HEK293 (cell line): ENCODE data around the gene PRKD1.

Experiments
- TRIM28 ChIP-seq: IDR thresholded peaks from 2 replicates; pipeline ENCODE4 v1.6.1; 2011; ENCODE audit warnings: low read length, control low read depth, borderline replicate concordance
- ZNF132 ChIP-seq: fragments of 450-650 bp; formaldehyde crosslinking; IDR thresholded peaks from 2 replicates; pipeline ENCODE4 v1.5.1; 2017; ENCODE audit warnings: missing biosample characterization, missing genetic modification characterization, borderline replicate concordance
- ZNF2 ChIP-seq: fragments of 450-650 bp; formaldehyde crosslinking; IDR thresholded peaks from 2 replicates; pipeline ENCODE4 v1.5.1; 2016; ENCODE audit warnings: missing biosample characterization, missing genetic modification characterization
- ZNF660 ChIP-seq: fragments of 450-650 bp; IDR thresholded peaks from 2 replicates; pipeline ENCODE4 v1.5.1; 2018; ENCODE audit warnings: missing biosample characterization, mild to moderate bottlenecking, missing genetic modification characterization
- ZNF768 ChIP-seq: fragments of 450-650 bp; formaldehyde crosslinking; IDR thresholded peaks from 2 replicates; pipeline ENCODE4 v1.5.1; 2018; ENCODE audit warnings: missing biosample characterization, mild to moderate bottlenecking, missing genetic modification characterization
- ZSCAN30 ChIP-seq: fragments of 450-650 bp; IDR thresholded peaks from 2 replicates; pipeline ENCODE4 v1.5.1; 2018; ENCODE audit warnings: missing biosample characterization, mild to moderate bottlenecking, missing genetic modification characterization, moderate library complexity
- TF ChIP-seq, protein P1 (sequence below): fragments of 450-650 bp; formaldehyde crosslinking; IDR thresholded peaks from 2 replicates; pipeline ENCODE4 v1.5.1; 2016; ENCODE audit warnings: missing biosample characterization, missing genetic modification characterization
- TF ChIP-seq, protein P2 (sequence below): fragments of 450-650 bp; formaldehyde crosslinking; IDR thresholded peaks from 2 replicates; pipeline ENCODE4 v1.5.1; 2017; ENCODE audit warnings: missing biosample characterization, mild to moderate bottlenecking, missing genetic modification characterization, moderate library complexity
- TF ChIP-seq, protein P3 (sequence below): fragments of 450-650 bp; formaldehyde crosslinking; IDR thresholded peaks from 2 replicates; pipeline ENCODE4 v1.5.1; 2016; ENCODE audit warnings: missing biosample characterization, missing genetic modification characterization

DNA sequence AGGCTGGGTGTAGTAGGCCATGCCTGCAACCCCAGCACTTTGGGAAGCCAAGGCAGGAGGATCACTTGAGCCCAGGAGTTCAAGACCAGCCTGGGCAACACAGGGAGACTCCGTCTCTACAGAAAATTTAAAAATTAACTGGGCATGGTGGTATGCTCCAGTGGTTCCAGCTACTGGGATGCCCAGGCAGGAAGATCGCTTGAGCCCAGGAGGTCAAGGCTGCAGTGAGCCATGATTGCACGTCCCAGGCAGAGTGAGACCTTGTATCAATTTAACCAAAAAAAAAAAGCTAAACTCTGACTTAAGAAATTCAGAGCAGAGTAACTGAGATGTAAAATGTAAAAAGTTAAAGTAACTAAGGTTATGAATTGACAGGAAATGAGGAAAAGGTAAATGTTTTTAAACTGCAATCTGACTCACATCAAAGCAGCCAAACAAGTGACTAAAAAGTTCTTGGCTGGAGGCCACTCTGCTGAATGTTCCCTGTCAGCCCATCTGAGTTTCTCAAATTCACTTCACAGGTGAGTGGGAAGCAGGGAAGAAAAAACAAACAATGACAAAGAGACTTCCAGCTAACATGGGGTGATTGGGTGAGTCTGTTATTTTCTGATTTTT lies 21.3 kb downstream of the PRKD1 start:
- TF ChIP-seq ZSCAN30 (no peak), ZNF2 (no peak), ZNF768 (tag by site-specific recombination) (no peak), TRIM28 (no peak), ZNF660 (tag by site-specific recombination) (no peak), ZNF132 (tag by site-specific recombination) (no peak)
- TF ChIP-seq, protein P1, sequence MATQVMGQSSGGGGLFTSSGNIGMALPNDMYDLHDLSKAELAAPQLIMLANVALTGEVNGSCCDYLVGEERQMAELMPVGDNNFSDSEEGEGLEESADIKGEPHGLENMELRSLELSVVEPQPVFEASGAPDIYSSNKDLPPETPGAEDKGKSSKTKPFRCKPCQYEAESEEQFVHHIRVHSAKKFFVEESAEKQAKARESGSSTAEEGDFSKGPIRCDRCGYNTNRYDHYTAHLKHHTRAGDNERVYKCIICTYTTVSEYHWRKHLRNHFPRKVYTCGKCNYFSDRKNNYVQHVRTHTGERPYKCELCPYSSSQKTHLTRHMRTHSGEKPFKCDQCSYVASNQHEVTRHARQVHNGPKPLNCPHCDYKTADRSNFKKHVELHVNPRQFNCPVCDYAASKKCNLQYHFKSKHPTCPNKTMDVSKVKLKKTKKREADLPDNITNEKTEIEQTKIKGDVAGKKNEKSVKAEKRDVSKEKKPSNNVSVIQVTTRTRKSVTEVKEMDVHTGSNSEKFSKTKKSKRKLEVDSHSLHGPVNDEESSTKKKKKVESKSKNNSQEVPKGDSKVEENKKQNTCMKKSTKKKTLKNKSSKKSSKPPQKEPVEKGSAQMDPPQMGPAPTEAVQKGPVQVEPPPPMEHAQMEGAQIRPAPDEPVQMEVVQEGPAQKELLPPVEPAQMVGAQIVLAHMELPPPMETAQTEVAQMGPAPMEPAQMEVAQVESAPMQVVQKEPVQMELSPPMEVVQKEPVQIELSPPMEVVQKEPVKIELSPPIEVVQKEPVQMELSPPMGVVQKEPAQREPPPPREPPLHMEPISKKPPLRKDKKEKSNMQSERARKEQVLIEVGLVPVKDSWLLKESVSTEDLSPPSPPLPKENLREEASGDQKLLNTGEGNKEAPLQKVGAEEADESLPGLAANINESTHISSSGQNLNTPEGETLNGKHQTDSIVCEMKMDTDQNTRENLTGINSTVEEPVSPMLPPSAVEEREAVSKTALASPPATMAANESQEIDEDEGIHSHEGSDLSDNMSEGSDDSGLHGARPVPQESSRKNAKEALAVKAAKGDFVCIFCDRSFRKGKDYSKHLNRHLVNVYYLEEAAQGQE (tag by site-specific recombination): no peak
- TF ChIP-seq, protein P2, sequence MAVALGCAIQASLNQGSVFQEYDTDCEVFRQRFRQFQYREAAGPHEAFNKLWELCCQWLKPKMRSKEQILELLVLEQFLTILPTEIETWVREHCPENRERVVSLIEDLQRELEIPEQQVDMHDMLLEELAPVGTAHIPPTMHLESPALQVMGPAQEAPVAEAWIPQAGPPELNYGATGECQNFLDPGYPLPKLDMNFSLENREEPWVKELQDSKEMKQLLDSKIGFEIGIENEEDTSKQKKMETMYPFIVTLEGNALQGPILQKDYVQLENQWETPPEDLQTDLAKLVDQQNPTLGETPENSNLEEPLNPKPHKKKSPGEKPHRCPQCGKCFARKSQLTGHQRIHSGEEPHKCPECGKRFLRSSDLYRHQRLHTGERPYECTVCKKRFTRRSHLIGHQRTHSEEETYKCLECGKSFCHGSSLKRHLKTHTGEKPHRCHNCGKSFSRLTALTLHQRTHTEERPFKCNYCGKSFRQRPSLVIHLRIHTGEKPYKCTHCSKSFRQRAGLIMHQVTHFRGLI (tag by site-specific recombination): no peak
- TF ChIP-seq, protein P3, sequence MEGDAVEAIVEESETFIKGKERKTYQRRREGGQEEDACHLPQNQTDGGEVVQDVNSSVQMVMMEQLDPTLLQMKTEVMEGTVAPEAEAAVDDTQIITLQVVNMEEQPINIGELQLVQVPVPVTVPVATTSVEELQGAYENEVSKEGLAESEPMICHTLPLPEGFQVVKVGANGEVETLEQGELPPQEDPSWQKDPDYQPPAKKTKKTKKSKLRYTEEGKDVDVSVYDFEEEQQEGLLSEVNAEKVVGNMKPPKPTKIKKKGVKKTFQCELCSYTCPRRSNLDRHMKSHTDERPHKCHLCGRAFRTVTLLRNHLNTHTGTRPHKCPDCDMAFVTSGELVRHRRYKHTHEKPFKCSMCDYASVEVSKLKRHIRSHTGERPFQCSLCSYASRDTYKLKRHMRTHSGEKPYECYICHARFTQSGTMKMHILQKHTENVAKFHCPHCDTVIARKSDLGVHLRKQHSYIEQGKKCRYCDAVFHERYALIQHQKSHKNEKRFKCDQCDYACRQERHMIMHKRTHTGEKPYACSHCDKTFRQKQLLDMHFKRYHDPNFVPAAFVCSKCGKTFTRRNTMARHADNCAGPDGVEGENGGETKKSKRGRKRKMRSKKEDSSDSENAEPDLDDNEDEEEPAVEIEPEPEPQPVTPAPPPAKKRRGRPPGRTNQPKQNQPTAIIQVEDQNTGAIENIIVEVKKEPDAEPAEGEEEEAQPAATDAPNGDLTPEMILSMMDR (tag by site-specific recombination): no peak
